ENCODE measurements around the gene CRTAP.
"Not testable (repeated sequence)": the region's sequence is repeated elsewhere in the genome, so short reads cannot be mapped to it uniquely, and the experiment has no call there.

Gene CRTAP

GRCh38 chr3:33167284-33167683, 53.5 kb downstream of the CRTAP start:
- no peak overlapping the region for H3K4me3 ChIP-seq (ENCODE audit: low read depth, low read length)
- no peak for DNase-seq (ENCODE audit: low read depth)

GRCh38 chr3:33167716-33168336, 54.0 kb downstream of the CRTAP start:
- no peak overlapping the region for H3K4me3 ChIP-seq (ENCODE audit: low read depth, low read length)
- DNase-seq (ENCODE audit: low read depth): no peak

- no peak for DNase-seq (ENCODE audit: low read depth)
Measured at GRCh38 chr3:33170531-33170930, 56.7 kb downstream of the CRTAP start.

GRCh38 chr3:33171580-33171979, 57.8 kb downstream of the CRTAP start:
- no peak overlapping the region for H3K4me3 ChIP-seq (ENCODE audit: low read depth, low read length)
- DNase-seq (ENCODE audit: low read depth): no peak

More at GRCh38 chr3:33170531-33170930, 56.7 kb downstream of the CRTAP start:
- no peak overlapping the region for H3K4me3 ChIP-seq (ENCODE audit: low read depth, low read length)

GRCh38 chr3:33173103-33173502, 59.3 kb downstream of the CRTAP start:
- H3K4me3 ChIP-seq (ENCODE audit: low read depth, low read length): no peak overlapping the region
- DNase-seq (ENCODE audit: low read depth): no peak

GRCh38 chr3:33173672-33174071, 59.9 kb downstream of the CRTAP start:
- no peak for DNase-seq (ENCODE audit: low read depth)
- no peak overlapping the region for H3K4me3 ChIP-seq (ENCODE audit: low read depth, low read length)

GRCh38 chr3:33174095-33174494, 60.3 kb downstream of the CRTAP start:
- H3K4me3 ChIP-seq (ENCODE audit: low read depth, low read length): no peak overlapping the region
- DNase-seq (ENCODE audit: low read depth): no peak

- H3K4me3 ChIP-seq (ENCODE audit: low read depth, low read length): no peak overlapping the region
- DNase-seq (ENCODE audit: low read depth): no peak
Measured at GRCh38 chr3:33174711-33175414, 61.0 kb downstream of the CRTAP start.

GRCh38 chr3:33179132-33179531, 65.3 kb downstream of the CRTAP start:
- no peak for DNase-seq (ENCODE audit: low read depth)
- no peak overlapping the region for H3K4me3 ChIP-seq (ENCODE audit: low read depth, low read length)

GRCh38 chr3:33181229-33181628, 67.4 kb downstream of the CRTAP start:
- no peak for DNase-seq (ENCODE audit: low read depth)
- no peak overlapping the region for H3K4me3 ChIP-seq (ENCODE audit: low read depth, low read length)

- DNase-seq (ENCODE audit: low read depth); H3K4me3 ChIP-seq (ENCODE audit: low read depth, low read length): not testable (repeated sequence)
Measured at GRCh38 chr3:33181641-33182040, 67.8 kb downstream of the CRTAP start.

- H3K4me3 ChIP-seq (ENCODE audit: low read depth, low read length): no peak overlapping the region
- no peak for DNase-seq (ENCODE audit: low read depth)
Measured at GRCh38 chr3:33184863-33185262, 71.0 kb downstream of the CRTAP start.

GRCh38 chr3:33186524-33187367, 72.9 kb downstream of the CRTAP start:
- no peak for DNase-seq (ENCODE audit: low read depth)
- H3K4me3 ChIP-seq (ENCODE audit: low read depth, low read length): no peak overlapping the region

- H3K4me3 ChIP-seq (ENCODE audit: low read depth, low read length): no peak overlapping the region
- DNase-seq (ENCODE audit: low read depth): no peak
Measured at GRCh38 chr3:33187368-33187634, 73.5 kb downstream of the CRTAP start.

- H3K4me3 ChIP-seq (ENCODE audit: low read depth, low read length): no peak overlapping the region
- DNase-seq (ENCODE audit: low read depth): no peak
Measured at GRCh38 chr3:33194303-33194702, 80.5 kb downstream of the CRTAP start.

GRCh38 chr3:33196538-33196937, 82.7 kb downstream of the CRTAP start:
- no peak for DNase-seq (ENCODE audit: low read depth)
- no peak overlapping the region for H3K4me3 ChIP-seq (ENCODE audit: low read depth, low read length)

Measured in skeletal muscle cell (primary cell).